HFFc6 (cell line): ENCODE data around the gene FBXO42. TPM values are rescaled to one million over a fixed set of nuclear protein-coding genes. Genes with fewer than 3 reads are reported as not detected.
A peak's percentile ranks its signal among the peaks of the same experiment; 100 is the strongest.

ENCODE experiments used
- DNase-seq: peaks from one replicate; pipeline ENCODE4 v3.0.0-alpha.2; 2018
- H3K27ac Mint-ChIP-seq: 2 replicates; pipeline ENCODE4 v1.8.0; 2020; ENCODE audit warnings: mild to moderate bottlenecking, mixed read lengths
- H3K27me3 Mint-ChIP-seq: 2 replicates; pipeline ENCODE4 v1.8.0; 2021; ENCODE audit warnings: mild to moderate bottlenecking, moderate library complexity, mixed read lengths; ENCODE audit not compliant: insufficient read depth
- H3K36me3 Mint-ChIP-seq: 2 replicates; pipeline ENCODE4 v1.8.0; 2021; ENCODE audit warnings: low read depth, mixed read lengths
- H3K4me1 Mint-ChIP-seq: 2 replicates; pipeline ENCODE4 v1.8.0; 2020; ENCODE audit warnings: low read depth, mixed read lengths
- H3K4me3 Mint-ChIP-seq: 2 replicates; pipeline ENCODE4 v1.8.0; 2020; ENCODE audit warnings: mild to moderate bottlenecking, moderate library complexity, mixed read lengths
- H3K9me3 Mint-ChIP-seq: 2 replicates; pipeline ENCODE4 v1.8.0; 2020; ENCODE audit warnings: mild to moderate bottlenecking, mixed read lengths
- CTCF ChIP-seq: fragments of 200-600 bp; sonication (generic); IDR thresholded peaks from 2 replicates; pipeline ENCODE4 v1.5.0; 2021; ENCODE audit warnings: antibody characterized with exemption, mild to moderate bottlenecking
- total RNA-seq, 6 experiments: library from RNA; stranded (reverse); fragmentation: NEBNext Ultra II Directional; extraction: Animal tissue kit (Norgen Biotek cat#: 25700); gene quantifications; 2 replicates in 1 of 6; 3 replicates in 5 of 6; pipeline ENCODE4 v1.2.3, GENCODE V29; 2021

Gene FBXO42
- total RNA-seq, 6 experiments from 2014 or later: 11.5 to 15.2 (median 13.4) TPM

GRCh38 chr1:16334655-16335340 is 17.5 kb downstream of the FBXO42 start:
- H3K36me3 Mint-ChIP-seq: no peaks in the 10 kb centered on the region
- H3K4me3 Mint-ChIP-seq: no peak overlapping the region
- TF ChIP-seq CTCF: no peak
- no peak for DNase-seq
- H3K27ac Mint-ChIP-seq: no peak overlapping the region
- peaks cover 14% of the 10 kb centered on the region for H3K4me1 Mint-ChIP-seq
- no peaks in the 10 kb centered on the region for H3K9me3 Mint-ChIP-seq
- H3K27me3 Mint-ChIP-seq: no peaks in the 10 kb centered on the region

DNA sequence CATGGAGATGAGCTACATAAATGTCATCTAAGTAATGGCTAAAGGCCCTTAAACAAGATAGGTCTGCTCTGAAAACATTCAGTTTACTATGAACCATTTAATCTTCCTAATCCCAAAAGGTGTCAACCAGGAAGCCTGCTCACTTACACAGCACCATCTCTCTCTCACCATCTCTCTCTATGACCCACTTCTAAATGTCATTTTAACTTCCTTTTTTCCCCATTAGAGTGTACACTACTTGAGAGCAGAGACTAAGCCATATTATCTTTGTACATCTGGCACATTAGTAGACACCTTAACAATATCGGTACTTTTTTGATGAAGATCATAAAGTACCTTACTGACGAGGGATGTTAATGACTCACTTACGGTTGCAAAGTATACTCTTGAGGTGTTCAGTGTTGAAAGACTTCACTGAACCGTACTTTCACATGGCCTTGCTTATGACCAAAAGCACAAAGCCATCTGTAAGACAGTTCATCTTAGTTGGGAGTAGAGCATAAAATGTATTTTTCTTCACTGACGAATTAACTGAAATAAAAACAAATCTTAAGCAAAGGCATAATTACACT is 25.4 kb downstream of the FBXO42 start:
- peaks cover 2% of the 10 kb centered on the region; the same call in 1 of the 2 replicates for H3K27me3 Mint-ChIP-seq
- no peak for TF ChIP-seq CTCF
- peaks cover 20% of the 10 kb centered on the region for H3K4me1 Mint-ChIP-seq
- no peak for DNase-seq
- H3K27ac Mint-ChIP-seq: no peak overlapping the region
- H3K36me3 Mint-ChIP-seq: peaks cover 7% of the 10 kb centered on the region; the same call in 1 of the 2 replicates
- H3K9me3 Mint-ChIP-seq: no peaks in the 10 kb centered on the region
- H3K4me3 Mint-ChIP-seq: no peak overlapping the region

- Mint-ChIP-seq H3K27me3 (peaks cover 2% of the 10 kb centered on the region; the same call in 1 of the 2 replicates), H3K9me3 (no peaks in the 10 kb centered on the region), H3K4me3 (no peak overlapping the region), H3K4me1 (peaks cover 28% of the 10 kb centered on the region), H3K27ac (peak overlapping the region; percentile 56; the same call in 1 of the 2 replicates), H3K36me3 (peaks cover 7% of the 10 kb centered on the region; the same call in 1 of the 2 replicates)
- peak; percentile 74 for DNase-seq
- TF ChIP-seq CTCF: no peak
These were observed 27.8 kb downstream of the FBXO42 start for GRCh38 chr1:16324456-16324890.

DNA sequence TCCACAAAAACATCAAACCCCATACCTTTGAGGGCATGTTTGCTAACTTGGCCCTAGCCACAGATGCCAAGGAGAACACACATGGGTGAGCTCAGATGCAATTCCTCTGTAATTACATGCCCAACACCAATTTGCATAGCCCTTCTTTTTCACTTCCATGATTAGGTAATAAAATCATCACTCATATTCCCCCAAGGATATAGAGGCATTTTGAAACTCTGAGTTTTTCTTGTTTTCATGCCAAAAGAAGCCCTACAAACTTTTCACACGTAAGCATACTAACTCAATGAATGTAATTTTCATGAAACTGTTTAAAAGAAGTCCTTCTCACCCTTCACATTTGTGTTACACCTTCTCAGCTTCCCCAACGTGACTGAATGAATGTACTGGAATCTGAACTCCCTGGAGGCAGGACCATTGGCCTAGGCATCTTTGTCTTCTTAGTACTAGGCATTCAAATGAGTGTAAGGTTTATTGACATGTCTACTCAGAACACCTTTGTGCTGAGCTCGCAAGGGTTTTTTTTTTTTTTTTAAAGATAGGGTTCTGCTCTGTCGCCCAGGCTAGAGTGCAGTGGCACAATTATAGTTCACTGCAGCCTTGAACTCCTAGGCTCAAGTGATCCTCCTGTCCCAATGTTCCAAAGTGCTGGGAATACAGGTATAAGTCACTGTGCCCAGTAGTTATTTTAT is 31.0 kb downstream of the FBXO42 start:
- Mint-ChIP-seq H3K4me3 (no peak overlapping the region), H3K9me3 (no peaks in the 10 kb centered on the region), H3K4me1 (peaks cover 27% of the 10 kb centered on the region), H3K36me3 (no peaks in the 10 kb centered on the region), H3K27ac (no peak overlapping the region), H3K27me3 (peaks cover 2% of the 10 kb centered on the region; the same call in 1 of the 2 replicates)
- DNase-seq: no peak
- TF ChIP-seq CTCF: no peak

DNA sequence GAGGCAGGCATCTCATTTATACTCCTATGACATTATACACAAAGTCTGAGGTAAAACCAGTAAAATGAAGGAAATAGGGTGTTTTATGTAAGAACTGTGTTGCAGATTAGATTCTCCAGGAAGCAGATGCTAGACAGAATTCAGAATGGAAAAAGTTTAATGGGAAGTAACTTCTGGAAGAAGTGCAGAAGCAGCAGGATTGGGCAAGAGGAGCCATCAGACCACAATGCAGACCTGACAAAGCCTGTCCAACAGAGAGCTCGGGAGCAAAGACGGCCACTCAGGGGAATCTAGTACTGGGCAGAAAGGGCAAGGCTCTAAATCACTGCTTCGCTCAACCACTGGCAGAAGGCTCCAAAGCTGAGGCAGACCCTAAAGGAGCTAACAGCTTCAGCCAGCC is 33.7 kb downstream of the FBXO42 start:
- Mint-ChIP-seq H3K27me3 (no peaks in the 10 kb centered on the region; the same call in 1 of the 2 replicates), H3K4me1 (peaks cover 14% of the 10 kb centered on the region), H3K4me3 (no peak overlapping the region), H3K36me3 (peaks cover 5% of the 10 kb centered on the region; the same call in 1 of the 2 replicates), H3K27ac (no peak overlapping the region), H3K9me3 (no peaks in the 10 kb centered on the region)
- DNase-seq: no peak
- no peak for TF ChIP-seq CTCF
